GM12801 (cell line): ENCODE results near the gene ZC3H7A.

Experiments
- TF ChIP-seq, protein P1 (sequence below): IDR thresholded peaks from one replicate; pipeline ENCODE4 v1.5.1; 2011; ENCODE audit warnings: control low read depth; ENCODE audit not compliant: insufficient read length; ENCODE audit errors: extremely low read depth

ZC3H7A gene

DNA sequence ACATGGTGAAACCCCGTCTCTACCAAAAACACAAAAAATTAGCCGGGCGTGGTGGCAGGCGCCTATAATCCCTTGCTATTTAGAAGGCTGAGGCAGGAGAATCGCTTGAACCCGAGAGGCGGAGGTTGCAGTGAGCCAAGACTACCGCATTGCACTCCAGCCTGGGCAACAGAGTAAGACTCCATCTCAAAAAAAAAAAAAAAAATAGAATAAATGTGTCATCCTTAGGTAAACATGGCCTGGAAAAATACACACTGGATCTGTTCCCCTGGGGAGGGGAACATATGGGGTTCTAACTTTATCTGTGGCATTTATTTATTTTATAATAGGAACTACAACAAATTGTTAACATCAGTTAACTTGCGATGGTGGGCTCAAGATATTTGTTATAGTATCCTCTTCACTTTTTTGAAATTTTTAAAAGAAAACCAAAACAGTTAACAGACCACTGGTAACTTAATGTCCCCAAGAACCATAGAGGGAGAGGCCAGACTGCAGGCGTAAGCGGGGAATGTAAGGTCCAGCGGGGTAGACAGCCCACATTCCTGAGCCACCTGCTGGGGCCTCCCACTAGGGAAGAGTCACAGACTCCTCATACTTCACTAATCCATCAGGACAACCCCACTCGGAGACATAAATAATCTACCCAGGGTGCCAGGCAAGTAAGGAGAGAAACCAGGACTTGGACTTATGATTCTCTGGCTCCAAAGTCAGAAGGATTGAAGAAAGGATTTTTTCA is 41.9 kb downstream of the ZC3H7A start:
- TF ChIP-seq, protein P1, sequence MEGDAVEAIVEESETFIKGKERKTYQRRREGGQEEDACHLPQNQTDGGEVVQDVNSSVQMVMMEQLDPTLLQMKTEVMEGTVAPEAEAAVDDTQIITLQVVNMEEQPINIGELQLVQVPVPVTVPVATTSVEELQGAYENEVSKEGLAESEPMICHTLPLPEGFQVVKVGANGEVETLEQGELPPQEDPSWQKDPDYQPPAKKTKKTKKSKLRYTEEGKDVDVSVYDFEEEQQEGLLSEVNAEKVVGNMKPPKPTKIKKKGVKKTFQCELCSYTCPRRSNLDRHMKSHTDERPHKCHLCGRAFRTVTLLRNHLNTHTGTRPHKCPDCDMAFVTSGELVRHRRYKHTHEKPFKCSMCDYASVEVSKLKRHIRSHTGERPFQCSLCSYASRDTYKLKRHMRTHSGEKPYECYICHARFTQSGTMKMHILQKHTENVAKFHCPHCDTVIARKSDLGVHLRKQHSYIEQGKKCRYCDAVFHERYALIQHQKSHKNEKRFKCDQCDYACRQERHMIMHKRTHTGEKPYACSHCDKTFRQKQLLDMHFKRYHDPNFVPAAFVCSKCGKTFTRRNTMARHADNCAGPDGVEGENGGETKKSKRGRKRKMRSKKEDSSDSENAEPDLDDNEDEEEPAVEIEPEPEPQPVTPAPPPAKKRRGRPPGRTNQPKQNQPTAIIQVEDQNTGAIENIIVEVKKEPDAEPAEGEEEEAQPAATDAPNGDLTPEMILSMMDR: no peak

- TF ChIP-seq, protein P1: no peak
Measured at GRCh38 chr16:11752856-11753255, 44.2 kb downstream of the ZC3H7A start.

GRCh38 chr16:11750056-11750455 is 47.0 kb downstream of the ZC3H7A start:
- TF ChIP-seq, protein P1: no peak

- TF ChIP-seq, protein P1: no peak
Measured at GRCh38 chr16:11748404-11749254, 48.4 kb downstream of the ZC3H7A start.

DNA sequence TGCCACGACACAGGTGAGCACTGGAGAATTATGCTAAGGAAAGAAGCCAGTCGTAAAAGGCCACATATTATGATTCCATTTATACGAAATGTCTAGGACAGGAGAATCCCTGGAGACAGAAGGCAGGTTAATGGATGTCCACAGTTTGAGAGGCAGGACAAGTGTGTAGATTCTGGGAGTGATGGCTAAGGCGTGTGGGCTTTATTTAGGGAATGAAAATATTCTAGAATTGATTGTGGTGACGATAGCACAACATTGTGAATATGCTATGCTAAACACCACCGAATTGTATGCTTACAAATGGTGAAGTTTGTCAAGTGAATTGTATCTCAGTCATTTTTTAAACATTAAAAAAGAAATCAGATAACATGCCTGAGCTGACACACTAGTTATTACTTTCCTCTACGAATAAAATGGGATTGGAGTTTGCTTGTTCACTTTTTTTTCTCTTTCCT is 49.1 kb downstream of the ZC3H7A start:
- TF ChIP-seq, protein P1: no peak

GRCh38 chr16:11744075-11744470 is 53.0 kb downstream of the ZC3H7A start:
- TF ChIP-seq, protein P1: no peak

DNA sequence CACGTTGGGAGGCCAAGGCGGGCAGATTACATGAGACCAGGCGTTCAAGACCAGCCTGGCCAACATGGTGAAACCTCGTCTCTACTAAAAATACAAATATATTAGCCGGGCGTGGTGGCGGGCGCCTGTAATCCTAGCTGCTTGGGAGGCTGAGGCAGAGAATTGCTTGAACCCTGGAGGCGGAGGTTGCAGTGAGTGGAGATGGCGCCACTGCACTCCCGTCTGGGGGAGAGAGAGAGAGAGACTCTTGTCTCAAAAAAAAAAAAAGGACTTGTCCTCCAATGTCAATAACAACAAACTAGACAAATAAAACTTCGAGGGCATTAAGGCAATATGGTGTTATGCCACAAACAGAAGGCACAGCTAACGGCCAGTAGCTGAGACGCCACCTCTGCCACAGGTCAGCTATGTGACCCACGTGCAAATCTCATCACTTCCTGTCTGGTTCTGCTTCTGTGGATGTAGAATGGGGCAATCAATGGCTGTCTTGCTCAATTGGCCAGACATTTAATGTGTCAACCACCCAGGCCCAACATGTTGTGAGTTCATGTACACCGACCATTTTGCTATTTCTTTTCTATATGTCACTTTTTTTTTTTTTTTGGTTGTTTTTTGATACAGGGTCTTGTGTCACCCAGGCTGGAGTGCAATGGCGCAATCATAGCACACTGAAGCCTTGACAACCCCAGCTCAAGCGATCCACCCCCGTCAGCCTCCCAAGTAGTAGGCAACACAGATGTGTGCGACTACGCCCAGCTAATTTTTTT is 53.6 kb downstream of the ZC3H7A start:
- TF ChIP-seq, protein P1: no peak
